Measurements from ENCODE around the gene CCDC32.

The CCDC32 gene

GRCh38 chr15:40511472-40512133 lies 53.2 kb downstream of the CCDC32 start:
- no peak for DNase-seq (ENCODE audit: low read depth in 2 of 2)

GRCh38 chr15:40511093-40511471 lies 53.8 kb downstream of the CCDC32 start:
- DNase-seq (ENCODE audit: low read depth in 2 of 2) = no peak

GRCh38 chr15:40510201-40510600 lies 54.6 kb downstream of the CCDC32 start:
- DNase-seq (ENCODE audit: low read depth in 2 of 2) = no peak

GRCh38 chr15:40508216-40508615 lies 56.6 kb downstream of the CCDC32 start:
- no peak for DNase-seq (ENCODE audit: low read depth in 2 of 2)

GRCh38 chr15:40506964-40507571 lies 57.8 kb downstream of the CCDC32 start:
- DNase-seq (ENCODE audit: low read depth in 2 of 2) = peak; percentile 32 to 54

All from stimulated activated CD8-positive, alpha-beta memory T cell treated with anti-CD3 and anti-CD28 coated beads, Interleukin-7, amount 100 ng/mL, for 4 hours (primary cell).